CD4-positive, alpha-beta T cell treated with Interleukin-10 for 1 hour (primary cell): Measurements from ENCODE around the gene TRMT11.
A peak's percentile ranks its signal among the peaks of the same experiment; 100 is the strongest.
"Not testable (repeated sequence)": the region's sequence is repeated elsewhere in the genome, so short reads cannot be mapped to it uniquely, and the experiment has no call there.

ENCODE experiments used
- DNase-seq: peaks from one replicate; pipeline ENCODE4 v3.0.0-alpha.2; 2020

Gene TRMT11

DNA sequence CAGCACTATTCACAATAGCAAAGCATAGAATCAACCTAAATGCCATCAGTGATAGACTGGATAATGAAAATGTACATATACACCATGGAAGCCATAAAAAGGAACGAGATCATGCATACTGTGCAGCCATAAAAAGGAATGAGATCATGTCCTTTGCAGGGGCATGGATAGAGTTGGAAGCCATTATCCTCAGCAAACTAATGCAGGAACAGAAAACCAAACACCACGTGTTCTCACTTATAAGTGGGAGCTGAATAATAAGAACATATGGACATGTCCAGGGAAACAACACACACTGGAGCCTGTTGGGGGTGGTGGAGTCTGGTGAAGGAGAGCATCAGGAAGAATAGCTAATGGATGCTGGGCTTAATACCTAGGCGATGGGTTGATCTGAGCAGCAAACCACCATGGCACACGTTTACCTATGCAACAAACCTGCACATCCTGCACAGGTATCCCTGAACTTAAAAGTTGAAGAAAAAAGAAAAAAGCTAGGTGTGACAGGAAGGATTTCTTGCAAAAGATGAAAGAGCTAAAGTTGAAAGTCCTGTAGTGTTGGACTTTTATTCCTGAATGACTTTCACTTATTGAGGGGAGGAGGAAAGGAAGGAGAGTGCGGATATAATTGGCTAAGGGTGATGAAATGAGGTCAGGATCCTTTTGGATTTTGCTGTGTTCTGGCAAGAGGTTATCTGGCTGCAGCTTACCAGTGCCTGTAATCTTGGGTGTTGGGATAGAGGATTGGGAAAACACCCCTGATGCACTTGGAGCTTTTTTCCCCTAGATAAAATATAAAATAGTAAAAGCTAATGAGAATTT is 8.5 kb downstream of the TRMT11 start:
- DNase-seq: no peak

DNA sequence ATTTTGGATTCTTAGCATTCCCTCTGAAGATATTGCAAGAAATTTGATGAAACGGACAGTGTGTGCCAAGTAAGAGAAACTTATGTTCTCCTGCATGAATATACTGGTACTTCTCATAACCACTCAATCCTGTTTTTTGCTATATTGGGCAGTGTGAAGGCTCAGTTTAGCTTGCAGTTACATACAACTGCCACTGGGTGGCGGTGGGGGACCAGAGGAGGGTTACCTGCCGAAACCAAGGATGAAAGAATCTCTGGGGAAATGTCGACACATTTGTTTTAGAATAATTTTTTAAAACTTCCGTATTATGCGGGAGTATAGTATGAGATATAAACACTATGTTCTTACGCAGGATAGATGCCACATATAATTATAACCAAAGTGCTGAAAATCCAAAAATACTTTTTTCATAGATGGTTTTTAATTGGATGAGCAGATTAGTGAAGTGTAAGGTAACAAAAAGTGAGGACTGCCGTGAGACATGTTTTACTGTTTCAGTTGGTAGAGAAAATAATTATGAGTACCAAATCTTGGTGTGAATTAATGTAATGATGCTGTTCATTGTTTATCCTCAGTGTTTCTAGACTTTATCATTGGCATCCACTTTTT is 9.7 kb downstream of the TRMT11 start:
- DNase-seq: peak; percentile 78

DNA sequence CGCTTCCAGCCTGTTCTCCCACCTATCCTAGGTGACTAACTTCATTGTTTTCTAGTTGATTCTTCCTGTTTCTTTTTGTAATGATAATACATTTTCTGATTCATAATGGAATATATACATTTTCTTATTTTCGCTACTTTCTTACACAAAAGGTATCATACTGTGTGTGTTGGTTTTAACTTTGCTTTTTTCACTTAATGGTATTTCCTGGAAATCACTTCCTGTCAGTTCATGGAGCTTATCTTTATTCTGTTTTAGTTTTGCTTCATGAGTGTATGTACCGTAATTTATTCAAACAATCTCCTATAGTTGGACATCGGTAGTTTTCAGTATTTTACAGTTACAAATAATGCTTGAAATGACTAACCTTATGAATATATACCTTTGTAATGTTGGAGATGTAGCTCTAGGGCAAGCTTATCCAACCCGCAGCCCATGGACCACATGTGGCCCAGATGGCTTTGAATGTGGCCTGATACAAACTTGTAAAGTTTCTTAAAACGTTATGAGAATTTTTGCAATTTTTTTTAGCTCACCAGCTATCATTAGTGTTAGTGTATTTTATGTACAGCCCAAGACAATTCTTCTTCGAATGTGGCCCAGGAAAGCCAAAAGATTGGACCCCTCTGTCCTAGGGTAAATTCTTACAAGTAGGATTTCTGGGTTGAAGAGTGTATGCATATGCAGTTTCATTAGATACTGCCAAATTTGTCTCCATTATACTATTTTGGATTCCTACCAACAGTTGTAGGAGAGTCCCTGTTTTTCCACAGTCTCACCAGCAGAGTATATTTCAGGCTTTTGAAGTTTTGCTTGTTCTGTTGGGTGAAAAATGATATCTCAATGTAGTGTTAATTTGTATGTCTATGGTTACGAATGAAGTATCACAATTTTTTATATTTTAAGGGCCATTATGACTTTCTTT is 16.7 kb downstream of the TRMT11 start:
- DNase-seq: no peak

DNA sequence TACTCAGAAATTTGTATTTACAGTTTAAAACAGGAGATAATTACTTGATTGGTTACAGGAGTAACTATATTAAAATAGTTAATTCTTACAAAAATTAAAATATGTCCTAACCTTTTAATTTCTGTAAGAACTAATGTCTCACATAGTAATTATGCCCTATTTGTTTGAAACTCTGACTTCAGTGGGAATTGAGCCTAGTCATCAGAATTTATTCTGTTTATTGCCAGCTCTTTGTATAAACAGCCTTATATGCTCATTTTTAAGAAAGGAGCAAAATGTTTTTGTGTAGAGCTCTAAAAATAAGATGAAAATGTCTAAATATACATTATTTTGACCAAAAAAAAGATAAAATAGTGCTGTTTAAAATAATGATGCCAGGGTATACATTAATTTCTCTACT is 21.5 kb downstream of the TRMT11 start:
- no peak for DNase-seq

DNA sequence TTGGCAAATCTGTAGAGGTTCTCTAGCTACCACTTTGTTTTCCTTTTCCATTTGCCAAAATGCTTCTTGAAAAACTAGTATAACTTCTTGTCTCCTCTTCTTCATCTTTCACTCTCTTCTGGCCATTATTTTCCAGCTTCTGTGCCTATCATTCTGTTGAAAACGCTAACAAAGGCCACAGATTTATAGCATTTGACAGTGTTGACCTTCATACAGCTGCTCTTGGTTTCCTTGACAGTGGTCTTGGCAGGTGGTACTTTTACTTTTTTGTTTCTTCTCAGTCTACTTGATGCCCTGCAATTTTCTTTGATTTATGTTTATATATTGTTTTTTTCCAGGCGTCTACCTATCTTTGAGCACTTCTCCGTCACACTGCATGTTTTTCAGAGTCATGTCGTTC is 23.7 kb downstream of the TRMT11 start:
- no peak for DNase-seq

DNA sequence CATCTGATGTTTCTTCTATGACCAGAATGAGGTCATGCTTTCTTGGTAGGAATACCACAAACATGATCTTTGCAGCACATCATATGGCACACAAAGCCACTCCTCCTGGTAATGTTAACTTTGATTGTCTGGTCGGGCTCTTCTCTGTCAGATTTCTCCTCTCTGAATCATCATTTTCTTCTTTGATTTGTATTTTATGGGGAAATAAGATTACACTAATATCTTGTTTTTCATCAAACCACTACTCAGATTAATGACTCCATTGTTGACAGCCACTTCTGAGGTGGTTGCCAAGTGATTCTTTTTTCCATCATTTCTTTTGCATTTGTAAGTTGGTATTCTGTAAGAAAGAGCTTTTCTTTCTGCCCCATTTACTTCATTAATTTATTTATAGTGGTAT is 29.5 kb downstream of the TRMT11 start:
- no peak for DNase-seq

DNA sequence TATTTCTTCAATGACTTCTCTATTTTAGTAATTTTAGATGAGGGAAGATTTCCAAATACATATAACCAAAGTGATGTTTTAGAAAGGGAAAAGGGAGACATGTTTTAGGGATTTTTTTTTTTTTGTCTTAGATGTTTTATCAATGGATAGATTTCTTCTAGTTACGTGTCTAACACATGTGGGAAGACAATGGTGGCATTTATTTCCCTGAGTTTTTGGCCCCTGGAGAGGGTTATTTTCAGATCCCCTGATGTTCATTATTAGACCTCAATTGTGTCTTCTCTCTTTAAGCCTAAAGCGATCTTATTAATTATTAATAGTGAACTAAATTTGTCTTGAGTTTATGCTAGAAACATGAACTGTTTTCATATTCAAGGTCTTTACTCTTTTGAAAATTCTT is 30.3 kb downstream of the TRMT11 start:
- no peak for DNase-seq

DNA sequence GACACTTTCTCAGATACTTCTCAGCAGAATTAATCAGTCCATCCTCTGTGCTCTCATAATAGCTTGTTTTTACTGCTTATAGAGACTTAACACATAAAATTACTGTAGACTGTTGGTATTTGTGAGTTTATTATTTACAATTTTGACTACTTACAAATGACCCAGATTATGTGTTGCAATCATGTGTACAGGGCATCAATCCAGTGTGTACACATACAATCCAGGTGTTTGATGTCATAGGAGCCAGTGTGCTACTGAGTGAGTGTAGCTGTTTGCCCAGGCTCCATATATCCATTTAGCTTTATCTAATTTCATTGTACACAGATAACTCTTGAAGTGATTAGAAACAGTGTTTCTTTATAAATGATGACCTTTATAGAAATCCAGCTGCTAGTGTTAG is 31.3 kb downstream of the TRMT11 start:
- no peak for DNase-seq

DNA sequence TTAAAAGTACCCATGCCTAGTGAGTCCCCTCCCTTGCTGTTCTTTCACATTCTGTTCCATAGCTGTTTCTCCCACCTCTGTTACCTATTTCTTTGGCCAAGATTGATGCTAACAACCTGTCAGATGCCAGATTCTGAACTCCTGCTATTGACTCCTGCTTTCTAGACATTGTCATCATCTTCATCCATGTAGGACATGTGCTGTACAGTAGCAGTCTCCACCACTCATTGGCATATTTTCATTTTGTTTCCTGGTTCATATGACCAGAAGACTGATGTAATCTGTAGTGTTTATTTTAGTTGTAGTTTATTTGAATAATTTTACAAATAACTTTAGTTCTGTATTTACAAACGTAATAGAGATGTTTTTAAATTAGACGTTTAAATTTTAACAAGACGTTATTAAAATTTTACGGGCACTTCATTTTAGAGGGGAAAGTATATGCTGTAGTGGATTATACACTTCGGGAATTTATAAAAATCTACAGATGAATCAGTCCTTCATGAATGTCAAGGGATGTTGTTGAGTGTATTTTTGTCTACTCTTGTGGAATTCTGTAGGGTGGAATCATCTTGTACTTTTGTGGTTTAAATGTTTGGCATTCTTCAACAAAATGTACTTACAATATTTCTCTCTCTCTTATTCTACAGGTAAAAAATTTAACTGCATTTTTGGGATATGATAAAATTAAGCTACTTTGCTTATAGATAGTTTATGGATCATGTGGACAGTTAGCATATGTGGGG is 34.1 kb downstream of the TRMT11 start:
- DNase-seq: no peak

DNA sequence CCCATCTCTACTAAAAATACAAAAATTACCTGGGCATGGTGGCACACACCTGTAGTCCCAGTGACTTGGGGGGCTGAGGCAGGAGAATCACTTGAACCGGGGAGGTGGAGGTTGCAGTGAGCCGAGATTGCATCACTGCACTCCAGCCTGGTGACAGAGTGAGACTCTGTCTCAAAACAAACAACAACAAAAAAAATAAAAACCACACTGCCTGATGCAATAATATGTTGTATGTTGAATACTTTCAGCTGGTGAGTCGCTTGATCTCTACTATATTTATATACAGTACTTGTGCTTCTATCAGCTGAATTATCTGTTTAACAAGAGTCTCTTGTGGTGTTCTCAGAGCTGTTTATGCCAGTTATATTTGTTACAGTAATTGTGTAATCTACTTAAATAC is 37.1 kb downstream of the TRMT11 start:
- not testable (repeated sequence) for DNase-seq

DNA sequence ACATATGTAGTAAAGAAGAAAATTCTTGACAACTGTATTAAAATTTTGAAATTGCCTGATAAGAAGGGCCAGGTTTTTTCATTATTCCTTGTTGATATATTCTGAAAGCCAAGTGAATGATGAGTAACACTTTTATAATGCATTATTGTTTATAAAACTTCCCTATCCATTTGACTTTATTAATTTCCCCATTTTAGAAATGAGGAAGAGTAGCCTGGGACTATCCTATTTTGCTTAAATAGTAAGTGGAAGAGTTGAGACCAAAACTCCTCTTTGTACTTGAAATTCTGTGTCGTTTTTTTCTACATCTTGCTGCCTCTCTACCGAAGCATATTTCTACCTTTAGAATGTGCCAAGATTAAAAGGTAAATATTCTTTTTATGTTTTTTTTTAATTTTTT is 39.7 kb downstream of the TRMT11 start:
- DNase-seq: no peak

DNA sequence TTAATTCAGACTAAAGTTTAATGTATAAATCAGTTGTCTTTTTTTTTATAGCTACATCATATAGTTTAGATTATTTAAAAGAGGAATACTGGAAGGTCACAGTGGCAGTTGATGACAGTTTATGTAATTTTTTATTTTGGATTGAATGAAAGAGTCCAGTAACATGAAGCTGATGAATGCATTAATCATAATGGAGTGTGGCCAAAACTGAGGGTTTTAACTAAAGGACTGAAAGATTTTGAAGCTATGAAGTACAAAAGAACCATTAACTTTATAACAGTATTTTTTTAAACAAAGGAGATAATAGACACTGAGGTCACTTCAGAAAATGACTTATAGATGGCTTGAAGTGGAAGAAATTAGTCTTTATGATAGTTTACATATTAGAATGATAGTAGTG is 41.3 kb downstream of the TRMT11 start:
- no peak for DNase-seq

DNA sequence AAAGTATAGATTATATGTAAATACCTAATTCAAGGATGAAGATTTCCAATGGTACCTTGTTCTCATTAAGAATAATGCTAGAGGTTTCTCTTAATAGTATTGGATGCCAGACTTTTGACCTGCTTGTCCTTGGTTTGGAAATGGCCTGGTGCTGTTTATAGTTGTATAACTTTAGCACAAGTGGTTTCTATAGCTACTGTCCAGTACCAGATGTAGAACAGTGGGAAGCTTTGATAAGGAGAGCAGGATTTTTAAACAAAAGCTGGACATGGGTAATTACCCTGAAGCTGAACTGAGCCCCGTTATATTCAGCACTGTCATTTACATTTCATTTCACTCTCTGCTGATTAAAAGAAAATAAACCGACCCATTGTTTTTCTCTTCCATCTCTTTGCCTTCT is 43.7 kb downstream of the TRMT11 start:
- DNase-seq: no peak

DNA sequence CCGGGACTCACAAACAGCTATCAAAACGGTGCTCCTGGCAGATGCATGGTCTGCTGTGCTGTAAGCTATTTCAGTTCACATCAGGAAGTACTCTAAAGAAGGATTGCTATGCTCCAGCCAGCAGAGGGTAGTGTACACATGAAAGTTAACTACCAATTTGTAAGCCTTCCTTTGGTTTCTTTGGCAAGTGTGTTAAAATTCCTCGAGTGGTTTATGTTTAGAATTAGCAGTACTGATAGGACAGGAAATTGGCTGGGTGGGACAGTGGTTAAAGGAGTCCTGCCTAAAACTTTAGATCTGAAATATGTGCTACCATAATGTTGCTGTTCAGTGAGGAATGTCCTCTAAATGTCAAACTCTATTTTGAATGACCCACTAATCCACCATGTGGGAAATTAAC is 47.4 kb downstream of the TRMT11 start:
- no peak for DNase-seq

DNA sequence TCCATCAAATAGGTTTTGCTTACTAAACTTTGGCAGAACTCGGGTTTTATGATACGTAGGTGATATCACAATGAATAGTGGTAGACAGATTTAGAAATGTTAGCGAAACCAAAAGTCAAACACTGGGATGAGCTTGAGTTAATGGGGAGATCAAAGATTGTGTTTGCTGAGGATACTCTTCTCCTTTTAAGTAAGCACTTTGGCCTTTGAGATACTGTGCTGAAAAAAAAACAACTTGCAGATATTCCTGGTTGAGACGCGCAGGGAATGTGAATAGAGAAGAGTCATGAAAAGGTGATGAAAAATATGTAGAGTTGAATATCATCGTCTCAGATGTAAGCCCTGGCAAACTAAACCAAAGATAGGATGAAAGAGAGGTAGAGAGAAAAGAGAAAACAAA is 48.3 kb downstream of the TRMT11 start:
- no peak for DNase-seq

DNA sequence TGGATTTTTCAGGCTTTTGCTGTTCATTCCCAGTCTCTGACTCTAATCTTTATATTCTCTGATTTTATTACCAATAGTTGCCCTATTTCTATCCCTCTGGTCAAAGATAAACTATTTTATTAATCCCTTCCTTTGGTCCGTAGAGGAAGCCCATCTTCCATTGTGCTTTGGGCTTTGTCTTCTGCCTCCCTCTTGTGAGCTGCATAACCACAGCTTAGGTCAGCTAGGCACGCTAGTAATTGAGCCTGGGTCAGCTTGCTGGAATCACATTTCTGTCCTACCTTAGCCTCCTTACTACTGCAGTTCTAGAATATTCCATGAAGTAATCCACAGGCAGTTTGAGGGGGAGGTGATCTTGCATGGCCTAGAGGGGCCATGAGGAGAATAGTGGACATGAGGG is 49.4 kb downstream of the TRMT11 start:
- no peak for DNase-seq

DNA sequence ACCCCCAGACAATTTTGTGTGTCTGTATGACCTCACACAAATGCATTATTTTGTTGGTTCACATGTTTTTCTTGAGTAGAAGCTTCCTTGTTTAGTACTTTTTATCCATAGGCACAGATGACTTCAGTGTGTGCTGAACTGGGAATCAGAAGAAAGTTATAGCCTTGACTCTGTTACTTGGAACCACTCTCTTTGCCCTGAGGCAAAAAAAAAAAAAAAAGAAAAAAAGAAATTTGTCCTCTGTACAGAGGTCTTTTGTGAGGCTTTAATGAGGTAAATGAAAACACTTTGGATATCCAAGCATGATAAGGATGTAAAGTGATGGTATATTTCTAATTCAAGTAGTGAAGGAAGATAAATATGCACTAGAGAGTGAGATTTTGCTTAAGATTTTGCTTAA is 51.9 kb downstream of the TRMT11 start:
- no peak for DNase-seq

DNA sequence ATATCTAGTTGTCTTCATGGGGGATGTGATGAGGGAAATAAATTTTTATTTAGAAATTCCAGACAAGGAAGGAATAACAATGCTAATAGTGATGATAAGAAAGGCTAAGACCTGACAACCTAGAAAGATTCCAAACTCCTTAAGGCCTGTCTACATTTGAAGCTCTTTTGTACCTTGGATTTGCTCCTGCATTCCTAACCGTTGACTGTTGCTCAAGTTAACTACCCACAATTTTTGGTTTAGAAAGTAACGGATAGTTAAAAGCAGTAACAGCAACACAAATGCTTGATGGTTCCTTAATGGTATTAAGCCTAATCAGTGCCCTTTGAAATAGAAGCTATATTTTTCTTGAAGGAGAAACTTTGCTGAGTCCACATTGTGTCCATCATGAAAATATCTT is 52.9 kb downstream of the TRMT11 start:
- DNase-seq: no peak

DNA sequence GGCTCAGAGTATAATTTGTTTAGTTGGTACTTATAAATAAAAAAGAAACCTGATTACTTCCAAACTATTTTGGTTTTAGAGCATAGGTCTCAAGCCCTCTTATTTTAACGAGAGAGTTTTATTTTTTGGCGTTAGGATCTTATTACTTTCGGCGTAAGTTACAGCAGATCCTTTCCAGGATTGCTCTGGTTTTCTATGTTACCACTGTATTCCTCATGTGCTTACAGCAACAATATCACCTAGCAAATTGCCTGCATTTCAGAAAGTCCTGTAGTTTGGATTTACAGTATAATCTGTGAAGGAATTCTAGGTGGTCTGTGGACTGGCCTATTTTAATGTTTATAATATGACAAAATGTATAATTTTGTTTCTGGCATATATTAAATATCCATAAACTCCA is 54.1 kb downstream of the TRMT11 start:
- DNase-seq: no peak

DNA sequence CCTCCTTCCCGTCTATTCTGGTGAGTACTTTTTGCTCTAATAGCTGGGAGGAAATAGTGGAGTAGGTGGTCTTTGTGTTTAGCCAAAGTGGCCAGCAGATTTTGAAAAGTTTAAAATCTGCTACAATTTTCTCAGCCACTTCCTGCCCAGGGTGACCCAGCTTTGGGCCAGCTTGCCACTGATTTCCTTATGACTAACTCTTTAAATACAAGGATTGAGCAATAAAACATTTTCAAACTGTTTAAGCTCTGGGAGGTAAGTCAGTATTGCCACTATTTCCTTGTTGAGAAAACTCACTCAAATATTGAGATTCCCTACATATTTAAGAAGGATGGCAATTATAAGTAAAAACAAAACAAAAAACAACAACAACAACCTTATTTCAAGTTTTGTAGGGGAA is 54.5 kb downstream of the TRMT11 start:
- no peak for DNase-seq

DNA sequence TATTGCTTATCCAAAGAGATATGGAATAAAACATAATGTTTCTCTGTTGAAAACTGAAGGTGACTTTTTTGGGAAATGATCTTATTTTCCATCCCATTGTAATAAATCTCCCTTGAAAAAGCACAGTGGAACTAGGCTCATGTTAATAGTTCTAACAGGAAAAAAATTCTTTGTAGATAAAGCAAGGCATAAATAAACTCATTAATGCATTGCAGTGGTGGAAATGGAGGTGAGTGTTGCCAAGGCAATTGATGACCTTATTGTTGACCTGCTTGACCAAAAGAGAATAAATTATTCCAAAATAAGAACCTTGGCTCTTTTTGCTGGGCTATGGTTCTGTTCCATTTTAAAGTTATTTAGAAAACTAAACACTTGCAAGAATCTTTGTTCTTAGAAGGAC is 55.2 kb downstream of the TRMT11 start:
- DNase-seq: no peak

DNA sequence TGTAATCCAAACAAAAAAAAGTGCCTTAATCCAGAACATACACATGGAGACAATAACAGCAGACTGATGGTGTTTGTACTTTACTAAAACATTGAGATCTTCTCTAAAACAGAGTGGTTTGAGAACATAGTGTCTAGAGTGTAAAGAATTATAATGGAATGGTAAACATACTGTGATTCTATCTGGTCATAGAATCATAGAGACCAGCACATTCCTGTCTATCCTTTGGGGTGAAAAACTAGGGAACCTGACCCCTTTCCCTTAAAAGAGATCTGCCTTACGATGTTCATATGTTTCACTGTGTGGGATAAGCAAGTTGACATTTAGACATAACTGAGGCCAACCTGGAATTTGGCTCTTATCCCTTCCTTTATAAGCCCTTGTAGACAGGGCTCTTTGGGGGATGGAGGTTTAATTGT is 55.7 kb downstream of the TRMT11 start:
- DNase-seq: no peak

DNA sequence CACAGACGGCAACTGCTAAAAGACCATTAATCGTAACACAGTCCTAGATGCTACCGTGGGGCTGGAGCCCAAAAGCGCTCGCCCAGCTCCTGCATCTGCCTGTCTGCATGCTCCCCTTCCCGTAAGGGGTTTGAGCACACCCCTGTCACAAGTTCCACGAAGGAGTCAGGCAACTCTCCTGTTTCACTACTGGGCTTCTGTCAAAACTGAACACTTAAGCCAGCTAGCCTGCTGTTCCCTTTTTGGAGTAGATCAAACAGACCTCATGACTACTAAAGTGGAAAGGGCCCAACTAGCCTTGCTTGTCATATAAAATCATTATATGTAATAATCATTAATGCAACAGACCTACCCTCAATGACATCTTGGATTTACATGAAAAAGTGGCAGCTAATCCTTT is 61.3 kb downstream of the TRMT11 start:
- DNase-seq: no peak
